ENCODE measurements around the gene ADAM12. TPM values are rescaled to one million over a fixed set of nuclear protein-coding genes. Genes with fewer than 3 reads are reported as not detected.

Gene ADAM12
- total RNA-seq, 1 experiment from 2014 or later: 0.24 TPM

DNA sequence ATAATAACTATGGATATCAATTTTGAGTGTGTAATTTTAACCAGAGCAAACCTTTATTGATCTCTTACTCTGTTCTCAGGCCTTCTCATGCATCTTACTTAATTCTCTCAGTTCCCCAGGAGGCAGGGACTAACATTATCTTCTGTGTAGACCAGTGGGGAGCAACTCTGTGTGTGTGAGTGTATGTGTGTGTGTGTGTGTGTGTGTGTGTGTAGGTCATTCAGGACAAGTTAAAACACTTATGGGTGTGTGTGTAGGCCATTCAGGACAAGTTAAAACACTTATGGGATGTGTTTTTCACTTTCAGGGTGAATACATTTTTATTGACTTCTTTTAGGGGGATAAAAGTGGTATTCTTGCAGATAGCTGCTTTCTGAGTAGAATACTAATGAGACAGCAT, 145.0 kb downstream of the ADAM12 start:
- Histone ChIP-seq H3K9me3 (ENCODE audit: control insufficient read depth, low read depth, low read length) (no peaks in the 10 kb centered on the region), H3K27ac (ENCODE audit: insufficient read length, low read depth, low read length) (no peak overlapping the region), H2BK120ac (ENCODE audit: low read depth, low read length, poor library complexity, severe bottlenecking) (no peak overlapping the region), H3K23ac (ENCODE audit: insufficient read length, low read depth, low read length) (no peak overlapping the region), H3K9ac (ENCODE audit: extremely low read depth, insufficient read length, low read length) (no peak overlapping the region), H2AFZ (ENCODE audit: low read length) (no peak overlapping the region), H3K4me2 (ENCODE audit: insufficient read depth, insufficient read length, low read length) (no peak overlapping the region), H2AK5ac (ENCODE audit: insufficient read length, low read length) (no peak overlapping the region), H2BK12ac (ENCODE audit: insufficient read length, low read depth, low read length) (no peak overlapping the region), H4K91ac (ENCODE audit: insufficient read length, low read depth, low read length) (no peak overlapping the region), H4K20me1 (ENCODE audit: control insufficient read depth, insufficient read depth, insufficient read length) (no peaks in the 10 kb centered on the region), H3K4me1 (ENCODE audit: insufficient read depth, low read length) (no peaks in the 10 kb centered on the region), H3K14ac (ENCODE audit: insufficient read depth, low read length) (no peak overlapping the region), H3T11ph (ENCODE audit: low read length) (no peak overlapping the region), H3K18ac (ENCODE audit: insufficient read length, low read depth, low read length) (no peak overlapping the region), H3K56ac (ENCODE audit: insufficient read length, low read depth, low read length) (no peak overlapping the region), H2BK15ac (ENCODE audit: low read depth, low read length) (no peak overlapping the region), H2BK20ac (ENCODE audit: low read depth, low read length, poor library complexity, severe bottlenecking) (no peak overlapping the region), H4K5ac (ENCODE audit: insufficient read length, low read depth, low read length) (no peak overlapping the region), H2BK5ac (ENCODE audit: insufficient read length, low read length) (no peak overlapping the region), H3K4ac (ENCODE audit: low read depth, low read length) (no peak overlapping the region), H3K27me3 (ENCODE audit: insufficient read depth, low read length) (no peaks in the 10 kb centered on the region), H3K23me2 (ENCODE audit: insufficient read length, low read depth, low read length, poor library complexity, severe bottlenecking) (no peaks in the 10 kb centered on the region), H4K8ac (replicated peaks; ENCODE audit: insufficient read length, low read depth, low read length) (no peak overlapping the region), H3K79me2 (ENCODE audit: insufficient read depth, low read length) (no peaks in the 10 kb centered on the region), H3K79me1 (ENCODE audit: insufficient read depth, low read depth, low read length, poor library complexity, severe bottlenecking) (no peaks in the 10 kb centered on the region)
- DNase-seq: no peak
- H3K4me3 Mint-ChIP-seq: no peak overlapping the region
- H3K27ac Mint-ChIP-seq: no peak overlapping the region
- TF ChIP-seq, protein P1, sequence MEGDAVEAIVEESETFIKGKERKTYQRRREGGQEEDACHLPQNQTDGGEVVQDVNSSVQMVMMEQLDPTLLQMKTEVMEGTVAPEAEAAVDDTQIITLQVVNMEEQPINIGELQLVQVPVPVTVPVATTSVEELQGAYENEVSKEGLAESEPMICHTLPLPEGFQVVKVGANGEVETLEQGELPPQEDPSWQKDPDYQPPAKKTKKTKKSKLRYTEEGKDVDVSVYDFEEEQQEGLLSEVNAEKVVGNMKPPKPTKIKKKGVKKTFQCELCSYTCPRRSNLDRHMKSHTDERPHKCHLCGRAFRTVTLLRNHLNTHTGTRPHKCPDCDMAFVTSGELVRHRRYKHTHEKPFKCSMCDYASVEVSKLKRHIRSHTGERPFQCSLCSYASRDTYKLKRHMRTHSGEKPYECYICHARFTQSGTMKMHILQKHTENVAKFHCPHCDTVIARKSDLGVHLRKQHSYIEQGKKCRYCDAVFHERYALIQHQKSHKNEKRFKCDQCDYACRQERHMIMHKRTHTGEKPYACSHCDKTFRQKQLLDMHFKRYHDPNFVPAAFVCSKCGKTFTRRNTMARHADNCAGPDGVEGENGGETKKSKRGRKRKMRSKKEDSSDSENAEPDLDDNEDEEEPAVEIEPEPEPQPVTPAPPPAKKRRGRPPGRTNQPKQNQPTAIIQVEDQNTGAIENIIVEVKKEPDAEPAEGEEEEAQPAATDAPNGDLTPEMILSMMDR (conservative IDR thresholded peaks at IDR 0.05): no peak
- H3K27me3 Mint-ChIP-seq (ENCODE audit: low read depth): no peaks in the 10 kb centered on the region
- peaks cover 10 to 11% of the 10 kb centered on the region in 2 experiments for H3K4me1 Mint-ChIP-seq
- H3K36me3 Mint-ChIP-seq (ENCODE audit: insufficient read depth in 1 of 3, low read depth in 3 of 3): no peaks in the 10 kb centered on the region
- no peaks in the 10 kb centered on the region; a peak in 1 of 5 replicates for H3K9me3 Mint-ChIP-seq

Data from H9 (cell line).